ENCODE results near the gene SLC8A3.

The SLC8A3 gene

DNA sequence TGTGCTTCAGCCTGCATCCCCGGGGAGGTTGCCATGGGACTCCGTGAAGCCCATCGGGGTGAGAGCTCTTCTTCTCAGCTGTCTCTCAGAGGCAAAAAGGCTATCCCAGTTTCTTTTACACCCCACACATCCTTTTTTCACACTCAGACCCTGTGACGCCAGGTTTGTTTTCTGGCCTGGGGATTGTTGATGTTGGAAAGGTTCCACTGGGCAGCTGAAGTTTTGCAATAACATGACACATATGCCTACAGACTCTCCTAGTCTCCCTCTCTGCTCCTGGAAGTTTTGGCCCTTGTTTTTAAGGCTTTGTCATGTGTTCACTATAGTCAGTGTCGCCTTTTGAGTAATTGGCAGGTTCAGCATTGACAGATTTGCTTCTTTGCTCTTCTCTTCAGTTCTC is 190.9 kb downstream of the SLC8A3 start:
- no peak for TF ChIP-seq CTCF (IDR thresholded peaks at IDR 0.05; ENCODE audit: extremely low read depth, insufficient read depth, missing control alignments)
- no peak for DNase-seq (ENCODE audit: low spot score)
- in situ Hi-C loops (cut with MboI; ENCODE audit: low pct_unique_long_range_greater_than_20kb, low sequenced_read_pairs, unreplicated experiment) = no loop called here

DNA sequence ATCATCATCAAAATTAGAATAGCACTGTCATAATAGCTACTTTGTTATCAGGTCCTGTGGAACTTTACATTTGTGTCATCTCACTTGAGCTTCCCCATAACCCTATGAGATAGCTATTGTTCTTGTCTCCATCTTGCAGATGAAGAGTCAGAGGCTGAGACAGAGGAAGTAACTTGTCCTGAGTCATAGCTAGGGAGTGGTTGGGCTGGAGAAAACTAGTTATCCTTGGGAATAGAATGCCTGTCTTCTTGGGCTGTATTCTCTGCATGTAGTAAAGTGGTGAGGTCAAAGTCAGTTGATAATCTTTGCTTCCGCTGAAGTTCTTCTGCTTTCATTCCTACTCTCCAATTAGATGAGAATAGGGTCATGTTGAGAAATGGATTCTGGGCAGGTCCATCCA is 192.5 kb downstream of the SLC8A3 start:
- TF ChIP-seq CTCF (IDR thresholded peaks at IDR 0.05; ENCODE audit: extremely low read depth, insufficient read depth, missing control alignments) = no peak
- DNase-seq (ENCODE audit: low spot score) = no peak
- in situ Hi-C loops (cut with MboI; ENCODE audit: low pct_unique_long_range_greater_than_20kb, low sequenced_read_pairs, unreplicated experiment) = no loop called here

Measured in GM13977 (cell line).